ENCODE measurements around the gene HTR3B. TPM values are rescaled to one million over a fixed set of nuclear protein-coding genes. Genes with fewer than 3 reads are reported as not detected.

HTR3B gene
- polyA plus RNA-seq, 1 of the 3 experiments (the other 2 are of a cell fraction): not detected

- Histone ChIP-seq H3K79me2 (ENCODE audit: insufficient read depth) (peaks cover 49% of the 10 kb centered on the region; the same call in 1 of the 2 replicates), H2AFZ (ENCODE audit: low read depth) (no peak overlapping the region; the same call in 1 of the 2 replicates), H3K27ac (ENCODE audit: low read depth in 2 of 2, low read length in 1 of 2) (no peak overlapping the region), H3K9me3 (no peaks in the 10 kb centered on the region), H3K4me2 (peak overlapping the region; percentile 71), H3K9ac (no peak overlapping the region), H3K36me3 (replicated peaks in 1 of 2; ENCODE audit: control insufficient read depth in 1 of 2, insufficient read depth in 2 of 2, low read length in 1 of 2) (no peaks in the 10 kb centered on the region), H3F3A (replicated peaks; ENCODE audit: insufficient read depth) (no peaks in the 10 kb centered on the region), H3K4me1 (ENCODE audit: control insufficient read depth in 1 of 2, insufficient read depth in 2 of 2, low read depth in 1 of 2, low read length in 1 of 2) (peaks cover 8 to 10% of the 10 kb centered on the region in 2 experiments; a peak in 3 of 4 replicates), H4K20me1 (ENCODE audit: insufficient read depth) (no peaks in the 10 kb centered on the region), H3K4me3 (ENCODE audit: low read depth in 2 of 2, low read length in 1 of 2) (peak overlapping the region; percentile 67 to 76; a peak in 2 of 4 replicates), H3K9me2 (no peaks in the 10 kb centered on the region), H3K27me3 (ENCODE audit: insufficient read depth) (no peaks in the 10 kb centered on the region)
- ChIA-PET POLR2A (no interaction called here), CTCF (interaction anchor here (1.1 to 1.9 kb wide), 3 partner anchors 10 to 143 kb away, joined by 3 to 5 read pairs (median 3); no protein-coding TSS in a partner anchor)
- 93% methylated on average over 19 of the region's 19 CpGs for WGBS (ENCODE audit: low lambda C conversion rate)
- TF ChIP-seq CTCF (IDR thresholded peaks at IDR 0.05): no peak
- TF ChIP-seq NFIC (IDR thresholded peaks at IDR 0.05; ENCODE audit: borderline replicate concordance): no peak
- no peak for TF ChIP-seq EZH2phosphoT487 (IDR thresholded peaks at IDR 0.05; ENCODE audit: borderline replicate concordance, low read depth)
- no peak for TF ChIP-seq IRF3 (IDR thresholded peaks at IDR 0.05; ENCODE audit: low read depth, low read length)
- TF ChIP-seq USF2 (IDR thresholded peaks at IDR 0.05; ENCODE audit: borderline replicate concordance, low read depth, low read length): no peak
- TF ChIP-seq PBX3 (IDR thresholded peaks at IDR 0.05): no peak
- TF ChIP-seq FOXJ3 (CRISPR knock-in tag; IDR thresholded peaks at IDR 0.05): no peak
- TF ChIP-seq TCF12 (IDR thresholded peaks at IDR 0.05): no peak
- no peak for TF ChIP-seq EP300 (IDR thresholded peaks at IDR 0.05; ENCODE audit: borderline replicate concordance in 1 of 2, low read depth in 1 of 2, low read length in 1 of 2)
- TF ChIP-seq NRF1 (IDR thresholded peaks at IDR 0.05; ENCODE audit: low read depth, low read length): no peak
- TF ChIP-seq GABPA (IDR thresholded peaks at IDR 0.05; ENCODE audit: low read depth): no peak
- no peak for TF ChIP-seq TAF1 (IDR thresholded peaks at IDR 0.05; ENCODE audit: borderline replicate concordance, low read depth, low read length)
- no peak for TF ChIP-seq MEF2A (IDR thresholded peaks at IDR 0.05; ENCODE audit: borderline replicate concordance, low read depth)
- TF ChIP-seq JUND (IDR thresholded peaks at IDR 0.05): no peak
- no peak for TF ChIP-seq CHD2 (IDR thresholded peaks at IDR 0.05; ENCODE audit: low read length, partially characterized antibody)
- TF ChIP-seq SMC3 (IDR thresholded peaks at IDR 0.05; ENCODE audit: low read depth, low read length): no peak
- no peak for TF ChIP-seq MXI1 (IDR thresholded peaks at IDR 0.05; ENCODE audit: low read depth, low read length)
- no peak for TF ChIP-seq USF1 (IDR thresholded peaks at IDR 0.05; ENCODE audit: borderline replicate concordance, low read depth)
- TF ChIP-seq TEAD4 (IDR thresholded peaks at IDR 0.05; ENCODE audit: borderline replicate concordance, insufficient read depth): no peak
- no peak for TF ChIP-seq RCOR1 (IDR thresholded peaks at IDR 0.05; ENCODE audit: low read length)
- no peak for DNase-seq
These were observed 30.5 kb upstream of the HTR3B start for GRCh38 chr11:113874096-113874495.
